ENCODE measurements around the gene DPEP1.

GRCh38 chr16:89588413-89589109 is 24.9 kb upstream of the DPEP1 start:
- TF ChIP-seq CTCF (IDR thresholded peaks at IDR 0.05) (no peak), POLR2A (IDR thresholded peaks at IDR 0.05) (no peak), POLR2AphosphoS5 (IDR thresholded peaks at IDR 0.05) (no peak)

Data from transverse colon (tissue), 4 donors.